COLO829 (cell line): ENCODE data around the gene TGM3.

ENCODE experiments used
- DNase-seq: peaks from one replicate; pipeline ENCODE4 v3.0.0; 2012; ENCODE audit warnings: low spot score

TGM3 gene

DNA sequence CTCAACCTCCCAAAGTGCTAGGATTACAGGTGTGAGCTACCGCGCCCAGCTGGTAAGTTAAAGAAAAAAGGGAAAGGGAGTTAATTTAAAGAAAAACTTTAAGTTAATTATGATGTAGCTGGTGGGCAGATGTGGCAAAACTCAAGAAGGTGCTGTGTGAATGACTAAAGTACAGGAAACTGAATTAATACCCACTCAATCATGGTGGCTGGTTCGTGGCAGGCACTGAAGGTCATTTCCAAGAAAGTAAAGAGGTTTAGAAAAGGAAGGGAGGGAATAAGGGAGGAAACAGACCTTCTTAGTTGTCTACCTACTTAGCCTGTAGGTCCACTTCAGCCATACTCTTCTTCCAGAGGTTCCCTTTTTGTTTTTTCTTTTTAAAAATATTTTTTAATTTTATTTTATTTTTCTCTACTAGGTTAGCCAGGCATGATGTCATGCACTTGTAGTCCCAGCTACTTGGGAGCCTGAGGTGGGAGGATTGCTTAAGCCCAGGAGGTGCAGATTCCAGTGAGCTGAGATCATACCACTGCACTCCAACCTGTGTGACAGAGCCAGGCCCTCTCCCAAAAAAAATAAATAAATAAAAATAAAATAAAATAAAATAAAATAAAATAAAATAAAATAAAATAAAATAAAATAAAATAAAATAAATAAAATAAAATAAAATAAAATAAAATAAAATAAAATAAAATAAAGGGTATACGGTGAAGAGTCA lies 11.9 kb upstream of the TGM3 start:
- DNase-seq = no peak

DNA sequence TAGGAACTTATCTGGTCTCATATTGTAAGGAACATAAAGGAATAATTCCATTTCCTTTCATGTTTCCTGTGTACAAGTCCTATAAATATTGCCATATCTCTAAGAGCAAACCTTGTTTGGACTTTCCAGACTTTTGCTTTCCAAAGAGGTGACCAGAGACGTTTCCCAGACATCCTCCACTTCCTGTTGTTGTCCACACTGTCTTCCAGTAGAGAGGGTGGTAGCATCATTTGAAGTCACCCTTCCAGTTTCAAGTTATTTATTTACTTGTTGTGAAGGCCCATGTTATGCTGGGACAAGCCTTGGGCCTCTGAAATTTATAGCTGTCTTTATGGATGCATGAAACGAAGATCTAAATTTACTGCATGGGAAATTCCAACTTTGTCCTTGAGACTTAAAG lies 10.6 kb upstream of the TGM3 start:
- no peak for DNase-seq

DNA sequence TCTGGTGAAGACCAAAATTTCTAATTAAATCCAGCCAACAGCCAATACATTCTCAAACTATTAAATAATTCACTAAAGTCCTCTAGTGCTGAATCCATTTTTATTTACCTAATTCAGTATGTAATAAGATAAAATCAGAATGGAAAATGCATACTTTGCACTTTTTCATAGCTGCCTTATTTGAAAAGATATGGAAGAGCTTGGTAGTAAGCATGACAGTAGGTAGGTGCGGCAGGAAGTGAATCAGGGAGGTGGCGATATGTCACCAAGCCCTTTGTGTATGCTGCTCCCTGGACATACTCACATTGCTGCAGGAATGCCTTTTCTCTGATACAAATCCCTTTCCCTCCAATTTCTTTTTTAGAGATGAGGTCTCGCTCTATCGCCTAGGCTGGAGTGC lies 10.2 kb upstream of the TGM3 start:
- no peak for DNase-seq

DNA sequence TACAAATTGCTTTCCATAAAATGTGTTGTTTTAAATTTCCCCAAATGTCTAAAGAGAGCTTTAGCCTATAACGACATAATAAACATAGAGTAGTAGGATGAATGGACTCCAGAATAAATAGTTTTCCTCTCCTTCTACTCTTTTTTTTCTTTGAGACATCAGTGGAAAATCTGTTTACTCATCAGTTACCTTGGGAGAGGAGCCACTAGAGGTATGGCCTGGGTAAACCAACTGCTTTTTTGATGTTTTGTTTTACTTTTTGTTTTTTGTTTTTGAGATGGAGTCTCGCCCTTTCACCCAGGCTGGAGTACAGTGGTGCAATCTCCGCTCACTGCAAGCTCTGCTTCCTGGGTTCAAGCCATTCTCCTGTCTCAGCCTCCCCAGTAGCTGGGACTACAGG lies 8.3 kb upstream of the TGM3 start:
- no peak for DNase-seq

DNA sequence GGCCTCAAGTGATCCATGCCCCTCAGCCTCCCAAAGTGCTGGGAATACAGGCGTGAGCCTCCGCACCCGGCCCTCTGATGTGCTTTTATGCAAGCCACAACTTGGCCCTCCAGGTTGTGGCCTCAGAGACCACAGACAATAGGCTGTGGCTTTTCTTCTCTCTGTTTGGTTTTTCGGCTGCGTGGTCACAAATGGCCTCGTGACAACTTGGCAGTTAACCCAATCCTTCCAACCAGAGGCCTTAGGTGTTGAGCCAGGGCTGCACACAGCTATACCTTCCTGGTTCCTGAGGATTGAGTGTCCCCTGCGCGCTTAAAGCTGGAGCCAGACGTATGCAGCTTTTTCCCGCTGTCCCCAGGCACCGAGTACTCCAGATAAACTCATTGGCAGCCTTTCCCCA lies 6.3 kb upstream of the TGM3 start:
- no peak for DNase-seq

DNA sequence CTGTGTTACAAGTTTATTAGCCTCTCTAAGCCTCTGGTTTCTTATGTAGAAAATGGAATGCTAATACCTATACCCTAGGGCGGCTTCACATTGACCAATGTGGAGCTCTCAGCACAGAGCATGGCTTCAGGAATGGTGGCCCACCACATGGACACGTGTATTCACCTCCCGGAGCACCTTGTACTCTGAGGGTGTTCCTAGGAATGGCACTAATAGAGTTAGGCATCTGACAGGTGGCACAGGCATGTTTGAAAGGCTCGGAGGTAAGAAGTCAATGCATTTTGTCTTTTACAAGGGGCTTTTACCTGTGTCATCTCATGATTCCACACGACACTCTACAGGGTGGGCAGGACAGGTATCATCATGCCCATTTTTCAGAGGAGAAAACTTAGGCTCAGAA lies 5.3 kb upstream of the TGM3 start:
- no peak for DNase-seq

DNA sequence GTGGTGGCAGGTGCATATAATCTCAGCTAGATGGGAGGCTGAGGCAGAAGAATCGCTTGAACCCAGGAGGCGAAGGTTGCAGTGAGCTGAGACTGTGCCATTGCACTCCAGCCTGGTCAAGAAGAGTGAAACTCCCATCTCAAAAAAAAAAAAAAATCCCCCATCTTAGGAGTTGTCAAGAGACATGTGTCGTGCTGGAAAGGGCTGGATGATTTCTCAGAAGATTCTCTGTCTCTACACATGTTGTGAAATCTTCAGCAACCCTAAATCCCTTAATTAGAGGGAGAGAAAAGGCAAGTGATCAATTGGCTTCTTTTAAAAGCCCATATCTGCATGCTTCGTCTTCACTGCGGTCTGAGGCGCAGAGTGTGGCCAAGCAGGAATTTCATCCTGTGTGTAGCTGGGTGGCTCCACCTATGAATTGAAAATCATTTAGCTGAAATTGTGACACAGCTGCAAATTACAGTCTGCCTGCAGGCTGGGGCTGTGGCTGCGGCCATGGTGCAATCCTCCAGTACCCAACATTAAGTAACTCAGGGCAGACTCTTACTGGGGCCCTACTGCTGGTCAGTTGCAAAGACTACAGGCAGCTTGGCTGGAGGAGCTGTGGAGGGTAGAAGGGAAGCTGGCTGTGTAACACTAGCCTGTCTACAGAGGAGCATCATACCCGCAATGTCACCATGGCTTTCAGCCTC lies 3.2 kb upstream of the TGM3 start:
- DNase-seq = no peak

DNA sequence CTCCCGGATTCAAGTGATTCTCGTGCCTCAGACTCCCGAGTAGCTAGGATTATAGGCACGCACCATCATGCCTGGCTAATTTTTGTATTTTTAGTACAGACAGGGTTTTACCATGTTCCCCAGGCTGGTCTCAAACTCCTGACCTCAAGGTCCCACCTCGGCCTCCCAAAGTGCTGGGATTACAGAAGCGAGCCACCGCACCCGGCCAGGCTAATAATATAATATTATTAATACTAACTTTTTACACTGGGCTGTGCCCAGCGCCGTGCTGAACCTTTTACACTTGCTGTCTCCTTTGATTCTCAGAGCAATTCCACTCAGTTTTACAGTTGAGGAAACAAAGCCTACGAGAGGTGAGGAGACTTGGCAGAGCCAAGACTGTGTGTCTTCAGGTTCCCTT lies 2.3 kb upstream of the TGM3 start:
- DNase-seq = no peak

DNA sequence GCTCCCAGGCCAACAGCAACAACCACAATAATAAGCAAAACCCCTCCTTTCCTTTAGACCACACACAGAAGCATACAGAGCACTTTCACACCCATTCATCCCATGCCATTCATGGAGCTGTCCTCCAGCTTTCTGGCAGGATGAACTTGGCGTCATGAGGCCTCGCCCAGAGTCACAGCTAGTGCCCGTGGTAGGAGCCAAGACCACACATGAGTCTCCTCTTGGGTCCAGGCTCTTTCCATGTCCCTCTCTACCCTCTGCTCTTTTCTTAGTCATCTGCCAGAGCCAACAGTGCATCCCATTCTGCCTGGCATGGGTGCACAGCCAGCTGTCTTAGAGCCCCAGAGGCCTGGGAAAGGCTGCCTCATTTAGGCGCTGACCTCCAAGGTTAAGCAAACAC lies 1.8 kb upstream of the TGM3 start:
- no peak for DNase-seq

DNA sequence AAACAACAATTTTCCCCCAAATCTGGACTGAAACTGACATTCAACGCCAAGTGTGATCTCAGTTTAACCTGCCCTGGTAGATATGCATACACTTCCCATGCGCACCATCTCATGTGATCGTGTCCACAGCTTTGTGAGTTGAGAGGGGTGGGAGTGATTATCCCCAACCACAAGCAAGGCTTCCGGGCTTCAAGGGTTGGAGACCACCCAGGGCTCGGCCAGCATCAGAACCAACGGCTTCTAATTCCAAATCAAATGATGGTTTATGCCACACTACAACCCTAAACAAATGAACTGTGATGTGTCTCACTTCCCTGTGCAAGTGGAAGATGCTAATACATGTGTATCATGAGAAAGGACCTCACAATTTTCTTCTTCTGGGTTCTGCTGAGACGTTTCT lies 515 bp upstream of the TGM3 start:
- no peak for DNase-seq

DNA sequence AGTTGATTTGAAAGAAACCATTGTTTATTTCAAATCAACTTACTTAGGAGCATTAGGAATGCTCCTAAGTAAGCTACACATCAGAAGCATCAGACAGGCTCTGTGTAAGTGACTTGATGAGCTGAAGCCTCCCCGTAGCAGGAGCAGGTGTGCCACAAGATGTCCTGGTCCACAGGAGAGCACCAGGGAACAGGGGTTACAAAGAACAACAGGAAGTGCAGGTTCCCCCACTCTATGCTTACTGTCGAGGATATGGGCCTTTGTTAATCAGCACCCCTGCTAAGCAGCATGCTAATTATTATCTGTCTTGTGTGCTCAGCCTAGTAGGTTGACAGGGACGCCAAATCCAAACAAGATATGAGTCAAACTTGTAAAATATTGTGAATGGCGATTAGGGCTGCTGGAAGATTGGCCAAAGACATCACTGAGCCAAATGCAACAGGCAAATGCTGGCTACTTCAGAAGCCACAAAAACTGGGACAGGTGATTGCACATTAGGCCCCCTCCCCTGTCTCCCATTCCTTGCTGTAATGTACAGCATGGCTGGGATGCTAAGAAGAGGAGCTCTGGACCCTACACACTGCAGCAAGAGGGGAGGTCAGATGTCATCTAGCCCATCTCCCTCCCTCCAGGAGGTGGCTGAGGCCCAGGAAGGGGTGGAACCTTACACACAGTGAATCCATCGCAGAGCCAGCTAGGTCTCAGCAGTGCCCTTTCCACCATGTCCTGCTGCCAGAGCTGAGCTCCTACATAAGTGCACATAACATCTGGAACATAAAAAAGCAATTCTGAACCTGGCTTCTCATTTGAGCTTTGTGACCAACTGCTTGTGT lies 939 bp downstream of the TGM3 start:
- no peak for DNase-seq

DNA sequence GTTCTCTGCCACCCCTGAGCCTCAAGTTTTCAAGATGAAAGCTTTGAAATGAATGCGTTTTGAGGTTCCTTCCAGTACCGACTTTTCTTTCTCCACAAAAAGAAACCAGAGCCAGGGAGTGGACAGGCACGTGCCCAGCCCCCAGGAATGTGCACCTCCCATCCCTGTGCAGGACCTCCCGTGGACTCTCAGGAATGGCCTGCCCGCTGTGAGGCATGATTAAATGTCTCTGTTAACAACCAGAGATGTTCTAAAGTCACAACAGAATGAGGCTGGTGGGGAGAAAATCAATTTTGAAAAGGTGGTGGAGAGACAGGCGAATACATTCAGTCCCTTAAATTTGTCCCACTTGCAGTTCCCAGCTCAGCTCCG lies 1.5 kb downstream of the TGM3 start:
- no peak for DNase-seq

DNA sequence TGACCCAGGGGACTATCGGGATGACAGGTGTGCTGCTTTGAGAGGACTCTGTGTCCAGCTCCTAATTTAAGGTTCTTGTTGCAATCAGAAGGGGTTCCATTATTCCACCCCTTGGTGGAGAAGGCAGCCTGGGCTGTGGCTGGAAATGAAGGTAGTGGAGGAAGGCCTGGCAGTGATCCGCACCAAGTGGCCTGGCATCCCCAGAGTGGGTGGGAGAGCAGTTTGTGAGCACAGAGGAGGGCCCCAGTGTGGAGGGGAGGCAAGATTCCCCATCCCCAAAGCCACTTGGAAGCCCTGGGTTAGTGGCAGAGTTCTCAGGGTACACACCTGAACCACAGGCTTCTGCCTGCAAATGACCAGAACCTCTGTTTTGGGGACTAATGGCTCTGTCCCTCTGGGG lies 2.3 kb downstream of the TGM3 start:
- no peak for DNase-seq

DNA sequence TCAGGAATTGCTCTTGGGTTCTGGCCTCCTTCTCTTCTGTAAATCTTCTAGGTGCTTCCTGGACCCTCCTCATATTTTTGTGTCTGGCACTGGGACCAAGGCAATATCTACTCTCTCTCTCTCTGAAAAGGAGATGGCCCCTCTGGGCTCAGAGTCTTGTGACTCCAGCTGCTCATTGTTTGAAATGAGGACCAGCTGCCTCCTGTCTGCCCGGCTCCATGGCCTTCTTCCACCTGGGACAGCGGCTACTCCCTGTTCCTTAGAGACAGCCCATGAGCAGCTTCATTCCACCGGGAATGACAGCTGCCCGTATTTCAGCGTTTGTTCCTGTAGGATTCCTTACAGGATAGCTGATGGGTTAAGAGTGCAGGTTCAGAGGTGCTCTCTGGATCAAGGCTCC lies 2.9 kb downstream of the TGM3 start:
- no peak for DNase-seq

DNA sequence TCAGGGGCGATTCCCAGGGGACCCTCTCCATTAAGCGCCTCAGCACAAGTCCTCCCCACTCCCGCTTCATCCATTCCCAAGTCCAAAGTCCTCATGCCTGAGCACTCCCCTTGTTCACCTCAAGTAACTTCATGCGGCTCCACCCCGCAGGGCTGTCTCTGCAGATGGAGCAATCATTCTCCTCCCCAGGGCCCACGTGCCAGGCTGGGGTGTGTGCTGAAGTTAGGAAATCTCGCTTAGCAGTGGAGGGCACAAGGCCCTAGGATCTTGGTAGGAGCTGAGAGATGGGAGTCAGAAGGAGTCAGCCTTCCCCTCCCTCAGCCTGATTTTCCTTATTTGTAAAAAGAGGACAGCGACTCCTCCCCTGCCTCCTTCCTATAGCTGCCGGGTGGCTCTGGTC lies 3.5 kb downstream of the TGM3 start:
- no peak for DNase-seq

DNA sequence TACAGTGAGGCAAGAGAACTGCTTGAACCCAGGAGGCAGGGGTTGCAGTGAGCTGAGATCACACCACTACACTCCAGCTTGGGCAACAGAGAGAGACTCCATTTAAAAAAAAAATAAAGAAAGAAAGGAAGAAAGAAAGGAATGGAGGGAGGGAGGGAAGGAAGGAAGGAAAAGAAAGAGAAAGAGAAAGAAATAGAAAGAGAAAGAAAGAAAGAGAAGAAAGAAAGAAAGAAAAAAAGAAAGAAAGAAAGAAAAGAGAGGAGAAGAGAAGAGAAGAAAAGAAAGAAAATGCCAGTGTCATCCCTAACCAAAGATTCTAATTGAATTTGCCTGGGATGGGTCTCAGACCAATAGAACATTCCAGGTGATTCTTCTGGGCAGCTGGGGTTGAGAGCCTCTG lies 4.2 kb downstream of the TGM3 start:
- DNase-seq = no peak

DNA sequence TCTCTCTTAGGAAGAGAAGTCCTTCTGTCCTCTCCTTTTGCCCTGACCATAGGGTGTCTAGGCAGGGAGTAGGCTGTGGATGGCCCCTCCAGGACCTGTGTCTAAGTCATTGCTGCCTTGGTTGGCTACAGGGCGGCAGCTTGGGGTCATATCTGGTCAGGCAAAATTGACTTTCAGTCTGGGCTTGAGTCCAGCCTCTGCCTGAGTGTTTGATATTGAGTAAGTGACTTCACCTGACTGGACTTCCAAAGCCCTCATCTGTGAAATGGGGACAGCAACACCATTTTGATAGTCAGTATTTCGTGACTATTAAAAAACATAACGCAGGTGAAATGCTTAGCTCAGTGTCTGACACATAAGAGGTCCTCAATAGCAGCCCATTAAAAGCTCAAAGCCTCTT lies 4.6 kb downstream of the TGM3 start:
- no peak for DNase-seq

DNA sequence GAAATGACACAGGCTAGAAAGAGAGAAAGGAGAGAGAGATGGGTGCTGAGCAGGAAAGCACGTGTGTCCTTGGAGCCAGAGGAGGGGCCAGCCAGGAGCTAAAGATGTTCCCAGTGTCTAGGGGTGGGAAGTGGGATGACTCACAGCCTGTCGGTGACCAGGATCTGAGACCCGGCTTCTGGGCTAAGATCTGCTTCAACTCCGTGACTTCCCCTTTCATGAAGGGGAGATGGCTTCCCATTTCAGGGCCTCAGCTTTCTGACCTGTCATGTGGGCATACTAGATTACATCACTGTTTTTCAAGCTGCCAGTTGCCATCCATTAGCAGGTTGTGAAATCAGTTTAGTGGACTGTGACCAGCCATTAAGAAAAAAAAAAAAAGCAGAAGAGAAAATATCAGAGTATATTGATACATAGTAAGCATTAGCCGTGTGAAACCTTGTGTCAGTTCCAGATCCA lies 5.4 kb downstream of the TGM3 start:
- no peak for DNase-seq

DNA sequence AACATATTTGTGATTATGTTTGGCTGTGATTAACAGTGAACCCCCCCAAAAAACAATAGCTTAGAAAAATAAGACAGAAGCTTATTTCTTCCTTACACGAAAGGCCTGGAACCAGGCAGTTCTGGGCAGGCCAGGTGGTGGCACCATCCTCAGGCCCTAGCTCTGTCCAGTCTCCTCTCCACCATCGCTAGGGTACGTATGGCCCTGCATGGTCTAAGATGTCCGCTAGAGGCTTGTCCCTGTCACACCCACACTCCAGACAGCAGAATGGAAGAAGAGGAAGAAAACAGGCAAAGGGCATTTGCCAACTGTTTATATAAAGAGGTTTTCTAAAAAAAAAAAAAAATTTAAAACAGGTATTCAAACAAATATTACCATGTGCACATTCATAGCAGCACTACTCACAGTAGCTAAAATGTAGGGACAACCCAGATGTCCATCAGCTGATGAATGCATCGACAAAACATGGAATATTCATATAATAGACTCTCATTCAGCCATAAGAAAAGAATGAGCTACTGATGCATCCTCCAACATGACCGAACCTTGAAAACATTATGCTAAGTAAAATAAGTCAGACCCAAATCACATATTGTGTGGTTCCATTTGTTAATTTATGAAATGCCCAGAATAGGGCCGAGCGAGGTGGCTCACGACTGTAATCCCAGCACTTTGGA lies 6.7 kb downstream of the TGM3 start:
- DNase-seq = no peak

DNA sequence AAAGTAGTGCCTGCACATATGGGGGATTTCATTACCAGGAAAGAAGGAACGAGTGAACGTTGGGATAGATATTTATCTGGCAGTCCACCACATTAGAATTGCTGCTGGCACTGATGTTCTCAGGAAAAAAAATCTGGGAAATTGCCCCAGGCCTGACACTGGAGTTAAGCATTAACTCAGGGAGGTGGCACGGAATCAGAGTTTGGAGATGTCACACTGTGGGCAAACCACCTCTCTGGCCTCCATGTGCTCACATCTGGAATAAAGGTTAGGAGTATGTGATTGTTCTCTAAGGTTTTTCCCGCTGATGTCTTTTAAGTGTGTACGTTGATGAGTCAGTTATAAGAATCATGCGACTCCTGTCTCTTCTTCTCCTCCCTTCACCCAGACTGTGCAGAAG lies 7.9 kb downstream of the TGM3 start:
- no peak for DNase-seq

DNA sequence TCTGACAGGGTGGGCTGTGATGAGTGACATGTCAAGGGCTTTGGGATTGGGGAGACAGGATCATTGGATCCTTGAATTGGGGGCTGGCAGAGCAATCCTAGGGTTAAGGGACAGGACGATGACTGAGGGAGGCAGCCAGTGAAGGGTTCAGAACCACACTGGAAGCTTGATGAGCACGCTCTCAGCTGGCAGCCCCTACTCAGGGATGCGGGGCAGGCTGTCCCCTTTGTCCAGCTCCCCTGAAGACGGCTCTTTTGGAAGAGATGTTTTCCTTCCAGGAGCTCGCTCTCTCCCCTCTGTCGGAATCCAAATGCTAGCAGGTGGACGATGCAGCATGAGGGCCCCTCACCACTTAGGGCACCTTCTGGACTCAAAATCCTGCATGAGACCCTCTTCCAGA lies 8.4 kb downstream of the TGM3 start:
- DNase-seq = no peak

DNA sequence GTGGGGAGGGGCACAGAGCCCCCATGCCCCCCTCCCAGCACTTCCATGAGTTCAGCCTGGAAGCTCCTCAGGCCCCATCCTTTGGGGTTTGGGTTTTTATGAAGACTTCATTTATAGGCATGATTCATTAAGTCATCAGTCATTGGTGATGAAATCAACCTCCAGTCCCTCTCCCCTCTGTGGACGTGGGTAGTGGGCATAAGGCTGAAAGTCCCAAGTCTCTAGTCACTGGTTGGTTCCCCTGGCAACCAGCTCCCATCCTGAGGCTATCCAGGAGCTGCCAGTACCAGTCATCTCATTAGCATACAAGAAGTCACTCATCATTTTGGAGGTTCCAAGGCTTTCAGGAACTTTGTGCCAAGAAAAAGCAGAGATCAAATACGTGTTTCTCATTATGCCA lies 9.2 kb downstream of the TGM3 start:
- DNase-seq = no peak

DNA sequence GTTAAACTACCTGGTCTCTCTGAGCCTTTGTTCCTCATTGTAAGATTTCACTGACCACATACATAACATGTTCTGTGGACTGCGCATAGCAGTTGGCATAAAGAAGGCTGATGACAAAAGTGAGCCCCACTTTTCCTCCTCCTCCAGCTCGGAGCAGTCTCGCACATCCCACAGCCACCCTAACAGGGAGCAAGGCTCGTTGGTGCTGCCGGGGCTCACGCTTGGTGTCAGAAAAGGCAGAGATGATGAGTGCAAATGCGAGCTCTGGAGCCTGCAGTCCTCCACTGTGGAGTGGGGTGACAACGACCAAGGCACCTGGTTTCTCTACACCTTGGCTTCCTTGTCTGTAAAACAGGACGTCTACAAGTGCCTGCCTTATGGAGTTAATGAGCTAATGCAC lies 9.7 kb downstream of the TGM3 start:
- no peak for DNase-seq
